ENCODE measurements around the gene TSSK2. TPM values are rescaled to one million over a fixed set of nuclear protein-coding genes. Genes with fewer than 3 reads are reported as not detected.

The TSSK2 gene
- polyA plus RNA-seq, 1 donor from 2014 or later, result not detected

DNA sequence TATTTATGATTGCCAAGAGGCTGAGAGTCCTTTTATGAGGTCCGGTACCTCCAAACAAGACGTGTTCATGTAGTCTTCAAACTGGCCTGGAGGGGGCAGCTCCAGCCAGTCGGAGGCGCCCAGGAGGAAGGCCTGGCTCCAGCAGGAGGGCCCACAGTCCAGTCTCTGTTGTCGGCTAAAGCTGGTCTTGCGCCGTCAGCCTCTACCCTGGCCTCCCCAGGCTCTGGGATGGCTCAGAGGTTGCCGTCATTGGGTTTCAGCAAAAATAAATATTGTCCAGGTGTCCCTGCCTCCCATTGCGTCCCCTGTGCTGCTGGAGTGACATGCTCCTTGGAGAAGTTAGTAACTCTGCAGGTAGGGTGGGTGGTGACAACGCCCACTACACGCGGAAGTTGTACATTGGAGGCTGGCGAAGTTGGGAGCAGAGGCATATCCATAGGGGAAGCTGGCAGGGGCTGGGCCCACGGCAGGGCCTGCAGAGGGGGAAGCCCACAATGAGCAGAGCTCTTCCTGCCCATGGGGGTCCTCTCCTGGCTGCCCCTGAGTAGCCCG lies 48.5 kb downstream of the TSSK2 start:
- H3K36me3 ChIP-seq (ENCODE audit: insufficient read depth, low read length), result no peaks in the 10 kb centered on the region
- no peak overlapping the region for H2AFZ ChIP-seq (ENCODE audit: low read depth, low read length)
- no peaks in the 10 kb centered on the region for H3K9me3 ChIP-seq (ENCODE audit: low read length)
- peak overlapping the region; percentile 91 for H3K4me3 ChIP-seq (ENCODE audit: low read length)
- H3K9me2 ChIP-seq (ENCODE audit: insufficient read depth, low read length), result no peaks in the 10 kb centered on the region
- peak; percentile 64 for TF ChIP-seq SMC3 (conservative IDR thresholded peaks at IDR 0.05; ENCODE audit: poor library complexity)
- TF ChIP-seq, protein P1, sequence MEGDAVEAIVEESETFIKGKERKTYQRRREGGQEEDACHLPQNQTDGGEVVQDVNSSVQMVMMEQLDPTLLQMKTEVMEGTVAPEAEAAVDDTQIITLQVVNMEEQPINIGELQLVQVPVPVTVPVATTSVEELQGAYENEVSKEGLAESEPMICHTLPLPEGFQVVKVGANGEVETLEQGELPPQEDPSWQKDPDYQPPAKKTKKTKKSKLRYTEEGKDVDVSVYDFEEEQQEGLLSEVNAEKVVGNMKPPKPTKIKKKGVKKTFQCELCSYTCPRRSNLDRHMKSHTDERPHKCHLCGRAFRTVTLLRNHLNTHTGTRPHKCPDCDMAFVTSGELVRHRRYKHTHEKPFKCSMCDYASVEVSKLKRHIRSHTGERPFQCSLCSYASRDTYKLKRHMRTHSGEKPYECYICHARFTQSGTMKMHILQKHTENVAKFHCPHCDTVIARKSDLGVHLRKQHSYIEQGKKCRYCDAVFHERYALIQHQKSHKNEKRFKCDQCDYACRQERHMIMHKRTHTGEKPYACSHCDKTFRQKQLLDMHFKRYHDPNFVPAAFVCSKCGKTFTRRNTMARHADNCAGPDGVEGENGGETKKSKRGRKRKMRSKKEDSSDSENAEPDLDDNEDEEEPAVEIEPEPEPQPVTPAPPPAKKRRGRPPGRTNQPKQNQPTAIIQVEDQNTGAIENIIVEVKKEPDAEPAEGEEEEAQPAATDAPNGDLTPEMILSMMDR (IDR thresholded peaks at IDR 0.05; ENCODE audit: poor library complexity, severe bottlenecking), result peak; percentile 72
- TF ChIP-seq RAD21 (conservative IDR thresholded peaks at IDR 0.05), result peak; percentile 59
- TF ChIP-seq, protein P2, sequence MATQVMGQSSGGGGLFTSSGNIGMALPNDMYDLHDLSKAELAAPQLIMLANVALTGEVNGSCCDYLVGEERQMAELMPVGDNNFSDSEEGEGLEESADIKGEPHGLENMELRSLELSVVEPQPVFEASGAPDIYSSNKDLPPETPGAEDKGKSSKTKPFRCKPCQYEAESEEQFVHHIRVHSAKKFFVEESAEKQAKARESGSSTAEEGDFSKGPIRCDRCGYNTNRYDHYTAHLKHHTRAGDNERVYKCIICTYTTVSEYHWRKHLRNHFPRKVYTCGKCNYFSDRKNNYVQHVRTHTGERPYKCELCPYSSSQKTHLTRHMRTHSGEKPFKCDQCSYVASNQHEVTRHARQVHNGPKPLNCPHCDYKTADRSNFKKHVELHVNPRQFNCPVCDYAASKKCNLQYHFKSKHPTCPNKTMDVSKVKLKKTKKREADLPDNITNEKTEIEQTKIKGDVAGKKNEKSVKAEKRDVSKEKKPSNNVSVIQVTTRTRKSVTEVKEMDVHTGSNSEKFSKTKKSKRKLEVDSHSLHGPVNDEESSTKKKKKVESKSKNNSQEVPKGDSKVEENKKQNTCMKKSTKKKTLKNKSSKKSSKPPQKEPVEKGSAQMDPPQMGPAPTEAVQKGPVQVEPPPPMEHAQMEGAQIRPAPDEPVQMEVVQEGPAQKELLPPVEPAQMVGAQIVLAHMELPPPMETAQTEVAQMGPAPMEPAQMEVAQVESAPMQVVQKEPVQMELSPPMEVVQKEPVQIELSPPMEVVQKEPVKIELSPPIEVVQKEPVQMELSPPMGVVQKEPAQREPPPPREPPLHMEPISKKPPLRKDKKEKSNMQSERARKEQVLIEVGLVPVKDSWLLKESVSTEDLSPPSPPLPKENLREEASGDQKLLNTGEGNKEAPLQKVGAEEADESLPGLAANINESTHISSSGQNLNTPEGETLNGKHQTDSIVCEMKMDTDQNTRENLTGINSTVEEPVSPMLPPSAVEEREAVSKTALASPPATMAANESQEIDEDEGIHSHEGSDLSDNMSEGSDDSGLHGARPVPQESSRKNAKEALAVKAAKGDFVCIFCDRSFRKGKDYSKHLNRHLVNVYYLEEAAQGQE (IDR thresholded peaks at IDR 0.05; ENCODE audit: borderline replicate concordance), result no peak
- TF ChIP-seq EP300 (conservative IDR thresholded peaks at IDR 0.05; ENCODE audit: poor library complexity, severe bottlenecking), result no peak
- TF ChIP-seq POLR2AphosphoS5 (IDR thresholded peaks at IDR 0.05), result no peak
- H3K27ac ChIP-seq (ENCODE audit: low read length), result no peak overlapping the region
- H4K20me1 ChIP-seq (ENCODE audit: insufficient read depth), result no peaks in the 10 kb centered on the region
- H3K79me2 ChIP-seq (replicated peaks; ENCODE audit: insufficient read depth, low read length), result no peaks in the 10 kb centered on the region
- peak overlapping the region; percentile 6 for H3K4me2 ChIP-seq (ENCODE audit: low read length)
- no peaks in the 10 kb centered on the region for H3K27me3 ChIP-seq (ENCODE audit: insufficient read depth, low read depth, low read length)
- peak overlapping the region; percentile 71 for H3K9ac ChIP-seq (ENCODE audit: low read length)
- no peaks in the 10 kb centered on the region for H3F3A ChIP-seq (ENCODE audit: insufficient read depth, low read length, poor library complexity, severe bottlenecking)

DNA sequence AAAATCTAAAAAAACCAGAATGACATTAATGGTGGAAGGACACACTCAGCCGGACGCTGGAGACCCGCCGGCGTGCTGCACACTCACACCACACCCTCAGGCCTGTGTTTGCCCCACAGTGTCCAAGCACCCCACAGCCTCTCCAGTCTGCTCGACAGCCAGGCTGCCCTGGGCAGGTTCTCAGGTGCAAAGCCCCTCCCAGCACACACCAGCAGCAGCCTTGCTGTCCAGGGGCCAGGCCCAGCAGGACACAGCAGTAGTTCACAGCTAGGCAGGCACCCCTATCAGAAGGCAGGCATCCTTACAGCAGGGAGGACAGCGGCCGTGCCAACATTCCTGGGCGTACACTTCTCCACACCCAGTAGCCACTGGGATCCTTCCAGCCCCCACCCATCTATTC lies 49.1 kb downstream of the TSSK2 start:
- TF ChIP-seq RAD21 (conservative IDR thresholded peaks at IDR 0.05) (no peak), POLR2AphosphoS5 (IDR thresholded peaks at IDR 0.05) (no peak)
- H3K27ac ChIP-seq (ENCODE audit: low read length), result no peak overlapping the region
- no peak overlapping the region for H3K9ac ChIP-seq (ENCODE audit: low read length)
- H3K9me3 ChIP-seq (ENCODE audit: low read length), result no peaks in the 10 kb centered on the region
- H3K4me2 ChIP-seq (ENCODE audit: low read length), result no peak overlapping the region
- H2AFZ ChIP-seq (ENCODE audit: low read depth, low read length), result no peak overlapping the region
- H3K27me3 ChIP-seq (ENCODE audit: insufficient read depth, low read depth, low read length), result no peaks in the 10 kb centered on the region
- no peaks in the 10 kb centered on the region for H3K79me2 ChIP-seq (replicated peaks; ENCODE audit: insufficient read depth, low read length)
- H3K36me3 ChIP-seq (ENCODE audit: insufficient read depth, low read length), result no peaks in the 10 kb centered on the region
- H3K9me2 ChIP-seq (ENCODE audit: insufficient read depth, low read length), result no peaks in the 10 kb centered on the region
- H3F3A ChIP-seq (ENCODE audit: insufficient read depth, low read length, poor library complexity, severe bottlenecking), result no peaks in the 10 kb centered on the region
- H3K4me3 ChIP-seq (ENCODE audit: low read length), result no peak overlapping the region
- no peaks in the 10 kb centered on the region for H4K20me1 ChIP-seq (ENCODE audit: insufficient read depth)

DNA sequence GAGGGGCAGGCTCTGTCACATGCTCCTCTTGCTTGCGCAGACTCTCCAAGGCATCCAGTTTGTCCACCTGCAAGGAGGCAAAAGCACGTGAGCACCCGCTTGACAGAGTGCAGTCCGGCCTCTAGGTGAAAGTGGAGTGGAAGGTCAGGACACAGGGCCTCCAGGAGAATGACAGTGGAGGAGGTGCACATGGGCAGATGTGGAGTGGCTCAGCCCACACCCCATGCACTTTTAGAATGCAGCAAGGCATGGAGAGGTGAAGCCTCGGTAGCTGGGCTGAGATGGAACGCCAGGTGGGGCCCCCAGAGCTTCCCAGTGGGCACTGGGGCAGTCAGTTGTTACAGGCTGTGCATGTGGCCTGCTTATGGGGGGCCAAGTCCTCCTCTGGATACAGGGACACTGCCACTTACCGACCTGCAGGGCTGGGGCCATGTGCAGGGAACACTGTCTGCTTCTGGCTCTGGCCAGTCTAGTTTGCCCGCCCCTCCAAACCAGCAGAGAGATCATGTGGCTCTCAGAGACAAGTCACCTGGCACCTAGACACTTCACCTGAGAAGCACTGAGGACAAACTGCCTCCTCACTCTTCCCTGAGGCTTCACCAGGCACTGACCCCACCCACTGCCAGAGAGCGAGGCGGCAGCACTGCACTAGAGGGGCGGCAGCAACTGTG lies 49.8 kb downstream of the TSSK2 start:
- no peaks in the 10 kb centered on the region for H3K27me3 ChIP-seq (ENCODE audit: insufficient read depth, low read depth, low read length)
- no peaks in the 10 kb centered on the region for H3K9me2 ChIP-seq (ENCODE audit: insufficient read depth, low read length)
- no peaks in the 10 kb centered on the region for H3K9me3 ChIP-seq (ENCODE audit: low read length)
- H3K79me2 ChIP-seq (replicated peaks; ENCODE audit: insufficient read depth, low read length), result no peaks in the 10 kb centered on the region
- H2AFZ ChIP-seq (ENCODE audit: low read depth, low read length), result no peak overlapping the region
- TF ChIP-seq, protein P1 (IDR thresholded peaks at IDR 0.05; ENCODE audit: poor library complexity, severe bottlenecking), result no peak
- no peak for TF ChIP-seq POLR2AphosphoS5 (IDR thresholded peaks at IDR 0.05)
- TF ChIP-seq, protein P2 (IDR thresholded peaks at IDR 0.05; ENCODE audit: borderline replicate concordance), result no peak
- TF ChIP-seq MXI1 (conservative IDR thresholded peaks at IDR 0.05; ENCODE audit: poor library complexity, severe bottlenecking), result no peak
- no peak for TF ChIP-seq SMC3 (conservative IDR thresholded peaks at IDR 0.05; ENCODE audit: poor library complexity)
- no peak for TF ChIP-seq RAD21 (conservative IDR thresholded peaks at IDR 0.05)
- no peak for TF ChIP-seq EP300 (conservative IDR thresholded peaks at IDR 0.05; ENCODE audit: poor library complexity, severe bottlenecking)
- no peak for TF ChIP-seq EZH2 (IDR thresholded peaks at IDR 0.05; ENCODE audit: borderline replicate concordance, insufficient read depth, low read length, poor library complexity, severe bottlenecking)
- TF ChIP-seq TAF1 (IDR thresholded peaks at IDR 0.05; ENCODE audit: low read depth), result no peak
- no peak overlapping the region for H3K27ac ChIP-seq (ENCODE audit: low read length)
- H3K4me3 ChIP-seq (ENCODE audit: low read length), result no peak overlapping the region
- H3K36me3 ChIP-seq (ENCODE audit: insufficient read depth, low read length), result no peaks in the 10 kb centered on the region
- H4K20me1 ChIP-seq (ENCODE audit: insufficient read depth), result no peaks in the 10 kb centered on the region
- H3K4me2 ChIP-seq (ENCODE audit: low read length), result no peak overlapping the region
- no peaks in the 10 kb centered on the region for H3F3A ChIP-seq (ENCODE audit: insufficient read depth, low read length, poor library complexity, severe bottlenecking)
- H3K9ac ChIP-seq (ENCODE audit: low read length), result no peak overlapping the region

Measured in neural cell (in vitro differentiated cells).